Endothelial cell of umbilical vein (primary cell): ENCODE data around the gene CGNL1. TPM values are rescaled to one million over a fixed set of nuclear protein-coding genes. Genes with fewer than 3 reads are reported as not detected.

ENCODE experiments used
- BruUV-seq: library from RNA; stranded (reverse); fragments of 400-500 nt; replicated peaks from 2 replicates; lab custom pipeline; 2021; lab: Mats Ljungman, UMichigan
- CTCF ChIA-PET: fragments of 300-600, 350-600 bp; sonication (Branson Sonifier 250); formaldehyde crosslinking; loops from one replicate; lab custom pipeline; 2021; ENCODE audit warnings: antibody characterized with exemption, inconsistent platforms; lab: Charles Lee
- POLR2A ChIA-PET: fragments of 300-600, 350-600 bp; sonication (Branson Sonifier 250); formaldehyde crosslinking; loops from one replicate; lab custom pipeline; 2021; ENCODE audit warnings: antibody characterized with exemption, inconsistent platforms; lab: Charles Lee
- DNase-seq: peaks from one replicate; pipeline ENCODE4 v3.0.0-alpha.2; 2011; ENCODE audit warnings: low read depth, low spot score
- FAIRE-seq: peaks from 2 replicates; lab custom pipeline; 2011; peaks lifted over from hg19 to GRCh38; lab: Jason Lieb, UNC
- H2AFZ ChIP-seq: 2 replicates; pipeline ENCODE4 v1.6.0; 2012; ENCODE audit warnings: low read depth, low read length, control low read depth, inconsistent platforms
- H3K27ac ChIP-seq: 2 replicates; pipeline ENCODE4 v1.5.1; 2011; ENCODE audit warnings: low read depth, mild to moderate bottlenecking, control low read depth, low read length, moderate library complexity; ENCODE audit not compliant: insufficient read depth
- H3K27me3 ChIP-seq, 2 experiments: 2 replicates each; pipeline versions ENCODE4 v1.6.0 to v1.6.1; 2011; ENCODE audit warnings: low read length in 2 of 2, mixed read lengths in 1 of 2; ENCODE audit not compliant: control insufficient read depth in 2 of 2, insufficient read depth in 2 of 2
- H3K36me3 ChIP-seq, 2 experiments: 2 replicates in 1 of 2; 3 replicates in 1 of 2; pipeline ENCODE4 v1.5.1; 2011; ENCODE audit warnings: low read length in 2 of 2, mild to moderate bottlenecking in 1 of 2, moderate library complexity in 1 of 2; ENCODE audit not compliant: control insufficient read depth in 2 of 2, insufficient read depth in 2 of 2; ENCODE audit errors: extremely low read depth in 1 of 2
- H3K4me1 ChIP-seq: 3 replicates; pipeline ENCODE4 v1.5.1; 2011; ENCODE audit warnings: mild to moderate bottlenecking, low read length; ENCODE audit not compliant: control insufficient read depth, insufficient read depth; ENCODE audit errors: extremely low read depth
- H3K4me2 ChIP-seq: 2 replicates; pipeline ENCODE4 v1.6.1; 2011; ENCODE audit warnings: low read length, control low read depth, mixed read lengths; ENCODE audit not compliant: insufficient read depth
- H3K4me3 ChIP-seq, 3 experiments: fragments of 200-600 bp in 1 of 3; sonication (generic), shearing (Covaris generic) in 1 of 3; replicated peaks in 1 of 3; 2 replicates each; pipeline ENCODE4 v1.5.1; 2011 to 2016; ENCODE audit warnings: control low read depth in 3 of 3, low read length in 3 of 3, mild to moderate bottlenecking in 2 of 3, inconsistent platforms in 1 of 3, low read depth in 1 of 3, moderate library complexity in 1 of 3; ENCODE audit not compliant: insufficient read depth in 1 of 3
- H3K79me2 ChIP-seq: 2 replicates; pipeline ENCODE4 v1.6.0; 2012; ENCODE audit warnings: low read length, inconsistent platforms; ENCODE audit not compliant: control insufficient read depth, insufficient read depth
- H3K9ac ChIP-seq: replicated peaks from 2 replicates; pipeline ENCODE3; 2011; ENCODE audit warnings: low read length, control low read depth; ENCODE audit not compliant: insufficient read depth; ENCODE audit errors: extremely low read depth
- H3K9me1 ChIP-seq: replicated peaks from 3 replicates; pipeline ENCODE4 v1.6.0; 2011; ENCODE audit warnings: mild to moderate bottlenecking, low read length; ENCODE audit not compliant: control insufficient read depth, insufficient read depth; ENCODE audit errors: extremely low read depth
- H3K9me3 ChIP-seq: replicated peaks from 2 replicates; pipeline ENCODE4 v1.5.1; 2012; ENCODE audit warnings: low read length, inconsistent platforms; ENCODE audit not compliant: control insufficient read depth, insufficient read depth
- H4K20me1 ChIP-seq: replicated peaks from 2 replicates; pipeline ENCODE3; 2011; ENCODE audit warnings: mild to moderate bottlenecking, low read length; ENCODE audit not compliant: control insufficient read depth, insufficient read depth; ENCODE audit errors: extremely low read depth
- EZH2 ChIP-seq: IDR thresholded peaks from 2 replicates; pipeline ENCODE4 v1.6.1; 2012; ENCODE audit warnings: borderline replicate concordance, low read depth, mild to moderate bottlenecking, moderate library complexity, low read length, inconsistent platforms; ENCODE audit not compliant: severe bottlenecking
- FOS ChIP-seq: IDR thresholded peaks from 2 replicates; pipeline ENCODE4 v1.6.1; 2011; ENCODE audit warnings: mild to moderate bottlenecking, low read length, moderate library complexity, borderline replicate concordance; ENCODE audit not compliant: insufficient read depth
- GATA2 ChIP-seq: IDR thresholded peaks from 2 replicates; pipeline ENCODE4 v1.7.0; 2011; ENCODE audit warnings: low read depth, mild to moderate bottlenecking, moderate library complexity, mixed read lengths, low read length; ENCODE audit not compliant: insufficient read length, insufficient read depth
- JUN ChIP-seq: IDR thresholded peaks from 2 replicates; pipeline ENCODE4 v1.6.1; 2011; ENCODE audit warnings: borderline replicate concordance, low read depth; ENCODE audit not compliant: insufficient read length, insufficient read depth
- MYC ChIP-seq: IDR thresholded peaks from one replicate; pipeline ENCODE4 v1.6.1; 2011; ENCODE audit warnings: mild to moderate bottlenecking, low read depth, low read length
- POLR2A ChIP-seq: IDR thresholded peaks from 2 replicates; pipeline ENCODE4 v1.6.1; 2012; ENCODE audit warnings: low read depth, mild to moderate bottlenecking, control low read depth, low read length
- POLR2AphosphoS5 ChIP-seq: IDR thresholded peaks from 2 replicates; pipeline ENCODE4 v1.6.1; 2012; ENCODE audit warnings: low read depth, mild to moderate bottlenecking, control low read depth, low read length, moderate library complexity; ENCODE audit not compliant: insufficient read depth
- dilution Hi-C: fragments of 300-500 bp; cut with MboI; formaldehyde crosslinking; loops from one replicate; pipeline ENCODE4 v1.15.0; 2019; ENCODE audit warnings: low sequenced_read_pairs; ENCODE audit not compliant: extremely low pct_ligation_motif_present
- intact Hi-C: fragments of 100-400 bp; cut with micrococcal nuclease; formaldehyde crosslinking; loops from one replicate; pipeline ENCODE4 v1.10.0; 2022
- polyA plus RNA-seq, 4 experiments: library from polyadenylated mRNA; depleted of rRNA in 3 of 4; stranded (reverse) in 3 of 4; unstranded in 1 of 4; fragments of >200 nt; gene quantifications; 2 replicates each; pipeline versions ENCODE4 v1.2.1 to v1.2.3, GENCODE V29; 2011 to 2012; ENCODE audit warnings: missing spikeins in 1 of 4
- total RNA-seq: library from RNA; stranded (reverse); gene quantifications from 2 replicates; pipeline ENCODE4 v1.2.3, GENCODE V29; 2021
- TF ChIP-seq, protein P1 (sequence below), 2 donors: IDR thresholded peaks; 1 replicate in 1 of 2; 2 replicates in 1 of 2; pipeline ENCODE4 v1.5.1; 2011; ENCODE audit warnings: low read length in 2 of 2, mild to moderate bottlenecking in 2 of 2, moderate library complexity in 2 of 2, control low read depth in 1 of 2, inconsistent platforms in 1 of 2, low read depth in 1 of 2; ENCODE audit not compliant: insufficient read depth in 1 of 2; ENCODE audit errors: extremely low read depth in 1 of 2
- TF ChIP-seq, protein P2 (sequence below): IDR thresholded peaks from 2 replicates; pipeline ENCODE4 v1.6.1; 2011; ENCODE audit not compliant: insufficient read depth, insufficient read length

CGNL1 gene
- total and polyA plus RNA-seq, 2 donors (not counting 3 experiments of a cell fraction or from before 2014, with no cell fraction given): 6.9 to 27.1 TPM

DNA sequence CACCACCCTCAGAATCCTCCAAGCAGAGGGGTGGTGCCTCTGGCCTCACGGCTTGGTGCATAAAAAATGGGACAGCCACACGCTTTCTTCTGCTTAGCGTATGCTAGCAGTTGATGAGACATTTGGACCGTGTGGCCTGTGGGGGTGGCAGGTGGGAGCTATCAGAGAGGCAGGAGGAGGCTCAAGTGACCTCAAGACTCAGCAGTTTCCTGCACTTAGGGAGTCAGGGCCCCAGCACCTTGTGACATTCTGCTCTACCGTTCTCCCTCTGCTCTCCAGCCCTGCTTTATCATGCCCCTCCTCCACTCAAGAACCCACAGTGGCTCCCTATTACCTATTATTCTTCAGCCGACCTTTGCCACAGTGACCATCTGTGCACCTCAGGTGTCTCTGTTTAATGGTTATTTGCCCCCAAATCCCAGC, 41.0 kb upstream of the CGNL1 start:
- Histone ChIP-seq H3K4me3 (no peak overlapping the region), H3K9me3 (no peaks in the 10 kb centered on the region), H3K36me3 (no peaks in the 10 kb centered on the region), H3K4me2 (peak overlapping the region; percentile 20), H3K9me1 (no peaks in the 10 kb centered on the region), H3K27me3 (no peaks in the 10 kb centered on the region), H3K27ac (peak overlapping the region; percentile 48), H3K79me2 (no peaks in the 10 kb centered on the region), H4K20me1 (no peaks in the 10 kb centered on the region), H3K9ac (no peak overlapping the region), H3K4me1 (peaks cover 55% of the 10 kb centered on the region), H2AFZ (peak overlapping the region; percentile 19)
- dilution Hi-C loops (loop anchor here (25.0 kb wide), 1 partner anchor 202 kb away; no protein-coding TSS in a partner anchor), intact Hi-C loops (loop anchor here (5.0 to 10.0 kb wide), 2 partner anchors 418 to 521 kb away; partner anchors contain the start of gene TCF12)
- BruUV-seq: no TSS peak
- FAIRE-seq: no peak
- no peak for DNase-seq
- ChIA-PET POLR2A (no interaction called here), CTCF (interaction anchor here (1.0 to 1.9 kb wide), 4 partner anchors 171 to 844 kb away, joined by 4 to 8 read pairs (median 5); no protein-coding TSS in a partner anchor)
- TF ChIP-seq EZH2: no peak
- TF ChIP-seq GATA2: no peak
- TF ChIP-seq, protein P1, sequence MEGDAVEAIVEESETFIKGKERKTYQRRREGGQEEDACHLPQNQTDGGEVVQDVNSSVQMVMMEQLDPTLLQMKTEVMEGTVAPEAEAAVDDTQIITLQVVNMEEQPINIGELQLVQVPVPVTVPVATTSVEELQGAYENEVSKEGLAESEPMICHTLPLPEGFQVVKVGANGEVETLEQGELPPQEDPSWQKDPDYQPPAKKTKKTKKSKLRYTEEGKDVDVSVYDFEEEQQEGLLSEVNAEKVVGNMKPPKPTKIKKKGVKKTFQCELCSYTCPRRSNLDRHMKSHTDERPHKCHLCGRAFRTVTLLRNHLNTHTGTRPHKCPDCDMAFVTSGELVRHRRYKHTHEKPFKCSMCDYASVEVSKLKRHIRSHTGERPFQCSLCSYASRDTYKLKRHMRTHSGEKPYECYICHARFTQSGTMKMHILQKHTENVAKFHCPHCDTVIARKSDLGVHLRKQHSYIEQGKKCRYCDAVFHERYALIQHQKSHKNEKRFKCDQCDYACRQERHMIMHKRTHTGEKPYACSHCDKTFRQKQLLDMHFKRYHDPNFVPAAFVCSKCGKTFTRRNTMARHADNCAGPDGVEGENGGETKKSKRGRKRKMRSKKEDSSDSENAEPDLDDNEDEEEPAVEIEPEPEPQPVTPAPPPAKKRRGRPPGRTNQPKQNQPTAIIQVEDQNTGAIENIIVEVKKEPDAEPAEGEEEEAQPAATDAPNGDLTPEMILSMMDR (IDR thresholded peaks at IDR 0.05; ENCODE audit: extremely low read depth in 1 of 2, insufficient read depth in 1 of 2, low read depth in 1 of 2, low read length in 2 of 2): no peak
- TF ChIP-seq POLR2AphosphoS5: no peak
- TF ChIP-seq FOS: no peak
- TF ChIP-seq JUN: no peak
- no peak for TF ChIP-seq POLR2A
- TF ChIP-seq, protein P2, sequence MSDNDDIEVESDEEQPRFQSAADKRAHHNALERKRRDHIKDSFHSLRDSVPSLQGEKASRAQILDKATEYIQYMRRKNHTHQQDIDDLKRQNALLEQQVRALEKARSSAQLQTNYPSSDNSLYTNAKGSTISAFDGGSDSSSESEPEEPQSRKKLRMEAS: no peak
- TF ChIP-seq MYC: no peak
